BE2C (cell line): ENCODE measurements around the gene CAV1.

ENCODE experiments used
- DNase-seq: peaks from one replicate; pipeline ENCODE4 v3.0.0-alpha.2; 2020
- H3K27me3 ChIP-seq: fragments of 250-450 bp; sonication (Bioruptor Pico); 2 replicates; pipeline ENCODE4 v1.5.1; 2020; ENCODE audit warnings: mild to moderate bottlenecking
- H3K36me3 ChIP-seq: fragments of 250-450 bp; sonication (Bioruptor Pico); 2 replicates; pipeline ENCODE4 v1.5.1; 2020; ENCODE audit warnings: mild to moderate bottlenecking
- H3K4me1 ChIP-seq: fragments of 250-450 bp; sonication (Bioruptor Pico); 2 replicates; pipeline ENCODE4 v1.5.1; 2020
- H3K4me3 ChIP-seq: 2 replicates; pipeline ENCODE4 v1.5.1; 2011; ENCODE audit warnings: low read depth, low read length
- H3K9me3 ChIP-seq: fragments of 250-450 bp; sonication (Bioruptor Pico); 2 replicates; pipeline ENCODE4 v1.5.1; 2020
- CTCF ChIP-seq: IDR thresholded peaks from 2 replicates; pipeline ENCODE4 v1.5.1; 2012; ENCODE audit warnings: mild to moderate bottlenecking, low read depth, low read length

CAV1 gene

GRCh38 chr7:116521046-116521664, 3.7 kb upstream of the CAV1 start:
- no peak for DNase-seq
- Histone ChIP-seq H3K4me1 (no peaks in the 10 kb centered on the region), H3K9me3 (no peaks in the 10 kb centered on the region), H3K27me3 (peaks cover 48% of the 10 kb centered on the region), H3K36me3 (no peaks in the 10 kb centered on the region), H3K4me3 (no peak overlapping the region)
- TF ChIP-seq CTCF, result no peak

GRCh38 chr7:116522247-116522646, 2.6 kb upstream of the CAV1 start:
- peaks cover 59% of the 10 kb centered on the region for H3K27me3 ChIP-seq
- TF ChIP-seq CTCF, result no peak
- H3K4me3 ChIP-seq, result no peak overlapping the region
- DNase-seq, result no peak
- no peaks in the 10 kb centered on the region for H3K36me3 ChIP-seq
- H3K9me3 ChIP-seq, result no peaks in the 10 kb centered on the region
- H3K4me1 ChIP-seq, result no peaks in the 10 kb centered on the region

- Histone ChIP-seq H3K9me3 (no peaks in the 10 kb centered on the region), H3K27me3 (peaks cover 64% of the 10 kb centered on the region), H3K4me3 (no peak overlapping the region), H3K36me3 (no peaks in the 10 kb centered on the region), H3K4me1 (no peaks in the 10 kb centered on the region)
- TF ChIP-seq CTCF, result no peak
- DNase-seq, result no peak
Measured at GRCh38 chr7:116524221-116524608, 621 bp upstream of the CAV1 start.

- no peaks in the 10 kb centered on the region for H3K9me3 ChIP-seq
- no peak overlapping the region; the same call in 1 of the 2 replicates for H3K4me3 ChIP-seq
- H3K36me3 ChIP-seq, result no peaks in the 10 kb centered on the region
- peaks cover 64% of the 10 kb centered on the region for H3K27me3 ChIP-seq
- DNase-seq, result no peak
- H3K4me1 ChIP-seq, result no peaks in the 10 kb centered on the region
- TF ChIP-seq CTCF, result no peak
Measured at GRCh38 chr7:116525298-116525912, 569 bp downstream of the CAV1 start.

GRCh38 chr7:116525913-116526861, 1.4 kb downstream of the CAV1 start:
- Histone ChIP-seq H3K9me3 (no peaks in the 10 kb centered on the region), H3K36me3 (no peaks in the 10 kb centered on the region), H3K4me3 (peak overlapping the region; percentile 20), H3K4me1 (no peaks in the 10 kb centered on the region), H3K27me3 (peaks cover 61% of the 10 kb centered on the region)
- peak; percentile 37 for TF ChIP-seq CTCF
- DNase-seq, result peak; percentile 67

- Histone ChIP-seq H3K4me3 (no peak overlapping the region), H3K27me3 (peaks cover 54% of the 10 kb centered on the region)
Measured at GRCh38 chr7:116526897-116527296, 2.1 kb downstream of the CAV1 start.

More at GRCh38 chr7:116526897-116527296, 2.1 kb downstream of the CAV1 start:
- no peak for TF ChIP-seq CTCF
- H3K9me3 ChIP-seq, result no peaks in the 10 kb centered on the region
- H3K4me1 ChIP-seq, result no peaks in the 10 kb centered on the region
- H3K36me3 ChIP-seq, result no peaks in the 10 kb centered on the region
- DNase-seq, result no peak
